ENCODE results near the gene CDK13.

GRCh38 chr7:40147371-40148246 is 197.6 kb downstream of the CDK13 start:
- no peak for TF ChIP-seq POLR2AphosphoS5 (IDR thresholded peaks at IDR 0.05; ENCODE audit: low read depth, low read length)
- no peak for TF ChIP-seq POLR2A (IDR thresholded peaks at IDR 0.05; ENCODE audit: low read depth, low read length)
- no peak for TF ChIP-seq TAF1 (IDR thresholded peaks at IDR 0.05; ENCODE audit: low read depth, low read length)
- TF ChIP-seq POU2F2 (IDR thresholded peaks at IDR 0.05; ENCODE audit: low read depth, low read length): no peak
- TF ChIP-seq SPI1 (IDR thresholded peaks at IDR 0.05; ENCODE audit: low read depth, low read length): no peak
- TF ChIP-seq PAX5 (IDR thresholded peaks at IDR 0.05; ENCODE audit: insufficient read depth, low read length, severe bottlenecking): no peak

Data from GM12891 (cell line).